ENCODE measurements around the gene STRN4. TPM values are rescaled to one million over a fixed set of nuclear protein-coding genes. Genes with fewer than 3 reads are reported as not detected.

STRN4 gene
- polyA plus RNA-seq, 1 of the 3 experiments (the other 2 are of a cell fraction), result 92.8 TPM

DNA sequence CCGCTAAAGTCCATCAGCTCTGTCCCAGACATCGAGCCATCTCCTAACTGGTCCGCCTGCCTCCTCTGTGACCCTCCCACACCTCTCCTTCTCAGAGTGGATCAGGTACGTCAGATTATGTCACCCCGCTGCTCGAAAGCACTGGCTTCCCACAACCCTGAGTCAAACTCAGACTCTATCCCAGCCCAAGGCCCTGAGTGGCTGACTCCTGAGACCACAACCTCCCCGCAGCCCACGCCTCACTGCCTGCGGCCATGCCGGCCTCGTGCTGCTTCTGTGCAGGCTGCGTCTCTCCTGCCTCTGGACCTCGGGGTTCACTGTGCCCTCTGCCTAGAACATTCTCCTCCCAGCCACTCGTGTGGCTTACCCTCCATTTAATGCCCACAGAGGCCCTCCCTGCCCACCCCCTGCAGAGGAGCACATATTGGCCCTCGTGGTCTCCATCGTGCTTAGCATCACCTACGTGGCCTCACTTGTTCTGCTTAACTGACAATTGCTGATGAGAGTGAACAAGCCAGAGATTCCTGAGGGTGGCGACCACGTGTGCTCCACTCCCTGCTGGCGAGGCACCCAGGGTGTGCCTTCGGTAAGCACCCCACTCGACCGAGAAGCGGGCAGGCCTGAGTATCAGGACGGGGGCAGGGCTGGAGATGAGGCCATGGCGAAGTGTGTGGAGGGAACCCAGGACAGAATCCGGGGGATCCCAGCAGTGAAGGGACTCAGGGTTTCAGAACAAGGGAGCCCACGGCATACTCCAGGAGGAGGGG lies 13.9 kb downstream of the STRN4 start (continued):
- TF ChIP-seq, protein P1, sequence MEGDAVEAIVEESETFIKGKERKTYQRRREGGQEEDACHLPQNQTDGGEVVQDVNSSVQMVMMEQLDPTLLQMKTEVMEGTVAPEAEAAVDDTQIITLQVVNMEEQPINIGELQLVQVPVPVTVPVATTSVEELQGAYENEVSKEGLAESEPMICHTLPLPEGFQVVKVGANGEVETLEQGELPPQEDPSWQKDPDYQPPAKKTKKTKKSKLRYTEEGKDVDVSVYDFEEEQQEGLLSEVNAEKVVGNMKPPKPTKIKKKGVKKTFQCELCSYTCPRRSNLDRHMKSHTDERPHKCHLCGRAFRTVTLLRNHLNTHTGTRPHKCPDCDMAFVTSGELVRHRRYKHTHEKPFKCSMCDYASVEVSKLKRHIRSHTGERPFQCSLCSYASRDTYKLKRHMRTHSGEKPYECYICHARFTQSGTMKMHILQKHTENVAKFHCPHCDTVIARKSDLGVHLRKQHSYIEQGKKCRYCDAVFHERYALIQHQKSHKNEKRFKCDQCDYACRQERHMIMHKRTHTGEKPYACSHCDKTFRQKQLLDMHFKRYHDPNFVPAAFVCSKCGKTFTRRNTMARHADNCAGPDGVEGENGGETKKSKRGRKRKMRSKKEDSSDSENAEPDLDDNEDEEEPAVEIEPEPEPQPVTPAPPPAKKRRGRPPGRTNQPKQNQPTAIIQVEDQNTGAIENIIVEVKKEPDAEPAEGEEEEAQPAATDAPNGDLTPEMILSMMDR (IDR thresholded peaks at IDR 0.05), result no peak
- no peak for TF ChIP-seq GABPA (IDR thresholded peaks at IDR 0.05; ENCODE audit: low read depth)
- TF ChIP-seq MEF2A (IDR thresholded peaks at IDR 0.05; ENCODE audit: borderline replicate concordance, low read depth), result no peak
- no peak for TF ChIP-seq RCOR1 (IDR thresholded peaks at IDR 0.05; ENCODE audit: low read length)

DNA sequence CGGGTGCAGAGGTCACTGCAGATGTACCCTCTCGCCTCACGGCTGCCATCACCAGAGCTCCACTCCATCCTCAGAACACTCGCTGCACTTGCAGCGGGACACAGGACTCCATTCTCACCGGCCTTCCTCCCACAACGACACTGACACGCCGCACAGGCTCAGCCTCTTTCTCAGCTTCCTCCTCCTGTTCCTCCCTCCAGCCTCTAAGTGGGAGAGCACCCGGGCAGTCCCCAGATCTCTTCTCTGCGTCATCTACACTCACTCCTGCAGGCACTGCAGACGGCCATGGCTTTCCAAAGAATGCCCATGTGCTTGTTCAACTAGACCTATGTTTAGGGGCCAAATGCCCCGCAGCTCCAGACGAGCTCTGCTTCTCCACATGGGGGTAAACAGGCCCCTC lies 14.7 kb downstream of the STRN4 start:
- no peak for TF ChIP-seq SIN3A (IDR thresholded peaks at IDR 0.05; ENCODE audit: borderline replicate concordance, low read depth, low read length)
- TF ChIP-seq, protein P1 (IDR thresholded peaks at IDR 0.05), result no peak
- TF ChIP-seq EP300 (IDR thresholded peaks at IDR 0.05; ENCODE audit: borderline replicate concordance in 1 of 2, low read depth in 1 of 2, low read length in 1 of 2), result no peak
- no peak for TF ChIP-seq POLR2AphosphoS5 (IDR thresholded peaks at IDR 0.05; ENCODE audit: low read depth, low read length)
- no peak for TF ChIP-seq EZH2phosphoT487 (IDR thresholded peaks at IDR 0.05; ENCODE audit: borderline replicate concordance, low read depth)
- no peak for TF ChIP-seq FOXM1 (IDR thresholded peaks at IDR 0.05; ENCODE audit: low read depth)
- no peak for TF ChIP-seq GABPA (IDR thresholded peaks at IDR 0.05; ENCODE audit: low read depth)
- no peak for TF ChIP-seq TCF12 (IDR thresholded peaks at IDR 0.05)
- TF ChIP-seq REST (IDR thresholded peaks at IDR 0.05; ENCODE audit: low read depth, low read length), result no peak
- peak overlapping the region in 1 of 2 experiments; percentile 62; a peak in 2 of 4 replicates for H3K27ac ChIP-seq (ENCODE audit: low read depth in 2 of 2, low read length in 1 of 2)
- POLR2A ChIA-PET, result no interaction called here
- no peak for DNase-seq
- peaks cover 62% of the 10 kb centered on the region for H3K79me2 ChIP-seq (ENCODE audit: insufficient read depth)
- no peak overlapping the region for H3K4me3 ChIP-seq (ENCODE audit: low read depth in 2 of 2, low read length in 1 of 2)
- no peaks in the 10 kb centered on the region for H3K9me3 ChIP-seq
- no peak overlapping the region for H3K9ac ChIP-seq
- peaks cover 41 to 78% of the 10 kb centered on the region in 2 experiments for H3K36me3 ChIP-seq (replicated peaks in 1 of 2; ENCODE audit: control insufficient read depth in 1 of 2, insufficient read depth in 2 of 2, low read length in 1 of 2)
- H3F3A ChIP-seq (replicated peaks; ENCODE audit: insufficient read depth), result peaks cover 17% of the 10 kb centered on the region
- no peaks in the 10 kb centered on the region for H3K27me3 ChIP-seq (ENCODE audit: insufficient read depth)
- H3K4me2 ChIP-seq, result peak overlapping the region; percentile 55; the same call in 1 of the 2 replicates
- 87% methylated on average over 11 of the region's 14 CpGs for WGBS (ENCODE audit: low lambda C conversion rate)
- peaks cover 71% of the 10 kb centered on the region for H4K20me1 ChIP-seq (ENCODE audit: insufficient read depth)
- CTCF ChIA-PET, result interaction anchor here (3.8 kb wide), 1 partner anchor 11 kb away, joined by 48 read pairs; the partner anchor contains the start of gene FKRP
- H2AFZ ChIP-seq (ENCODE audit: low read depth), result no peak overlapping the region
- H3K4me1 ChIP-seq (ENCODE audit: control insufficient read depth in 1 of 2, insufficient read depth in 2 of 2, low read depth in 1 of 2, low read length in 1 of 2), result peaks cover 4 to 10% of the 10 kb centered on the region in 2 experiments; a peak in 2 of 4 replicates
- H3K9me2 ChIP-seq, result no peaks in the 10 kb centered on the region
